Stimulated activated CD4-positive, alpha-beta T cell treated with anti-CD3 and anti-CD28 coated beads, Interleukin-2, amount 100 ng/mL, for 48 hours (primary cell): ENCODE data around the gene NAA35.
"Not testable (repeated sequence)": the region's sequence is repeated elsewhere in the genome, so short reads cannot be mapped to it uniquely, and the experiment has no call there.

ENCODE experiments used
- DNase-seq, 2 donors: peaks; one replicate each; pipeline ENCODE4 v3.0.0-alpha.2; 2020

NAA35 gene

DNA sequence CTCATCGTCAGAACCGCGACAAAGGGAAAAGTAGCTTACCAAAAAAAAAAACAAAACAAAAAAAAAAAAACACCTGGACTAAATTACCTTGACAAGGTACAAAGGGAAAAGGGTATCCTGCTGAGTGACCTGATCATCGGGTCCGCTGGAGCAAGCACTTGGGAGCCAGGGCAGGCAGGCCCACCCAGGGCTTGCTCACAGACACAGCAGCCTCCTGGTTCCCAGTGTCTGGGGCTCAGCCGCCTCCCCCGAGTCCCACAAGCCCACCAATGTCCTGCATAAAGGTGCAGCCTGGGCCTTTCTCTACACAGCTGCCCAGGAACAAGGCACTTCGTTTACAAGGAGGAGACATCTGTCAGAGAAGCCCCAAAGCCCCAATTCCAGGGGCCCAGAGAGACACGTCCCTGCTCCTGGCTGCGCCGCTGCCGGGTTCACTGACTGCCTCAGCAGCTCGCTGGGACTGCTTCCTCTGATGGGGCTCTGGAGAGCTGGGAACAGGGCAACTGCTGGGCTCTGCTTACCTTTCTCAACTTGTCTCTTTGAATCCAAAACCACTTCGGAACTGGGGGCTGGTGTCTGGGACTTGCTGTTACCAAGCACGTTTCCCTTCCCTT lies 95.0 kb downstream of the NAA35 start:
- DNase-seq, result no peak

DNA sequence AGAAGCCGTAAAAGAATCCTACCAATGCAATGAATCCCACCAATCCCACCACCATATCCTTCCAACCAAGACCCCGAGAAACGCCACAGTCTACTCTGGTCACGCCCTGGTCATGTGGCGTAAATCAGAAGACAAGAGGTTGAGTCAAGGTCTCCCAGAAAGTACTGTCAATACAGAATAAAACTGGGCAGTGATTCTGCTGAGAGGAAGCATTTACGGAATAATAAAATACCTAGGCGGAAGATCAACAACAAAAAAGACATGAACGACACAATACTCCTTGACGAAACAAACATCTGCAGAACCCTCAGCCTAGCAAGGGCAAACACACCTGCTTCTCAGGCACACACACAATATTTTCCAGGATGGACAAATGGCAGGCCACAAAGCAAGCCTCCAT lies 95.6 kb downstream of the NAA35 start:
- no peak for DNase-seq

DNA sequence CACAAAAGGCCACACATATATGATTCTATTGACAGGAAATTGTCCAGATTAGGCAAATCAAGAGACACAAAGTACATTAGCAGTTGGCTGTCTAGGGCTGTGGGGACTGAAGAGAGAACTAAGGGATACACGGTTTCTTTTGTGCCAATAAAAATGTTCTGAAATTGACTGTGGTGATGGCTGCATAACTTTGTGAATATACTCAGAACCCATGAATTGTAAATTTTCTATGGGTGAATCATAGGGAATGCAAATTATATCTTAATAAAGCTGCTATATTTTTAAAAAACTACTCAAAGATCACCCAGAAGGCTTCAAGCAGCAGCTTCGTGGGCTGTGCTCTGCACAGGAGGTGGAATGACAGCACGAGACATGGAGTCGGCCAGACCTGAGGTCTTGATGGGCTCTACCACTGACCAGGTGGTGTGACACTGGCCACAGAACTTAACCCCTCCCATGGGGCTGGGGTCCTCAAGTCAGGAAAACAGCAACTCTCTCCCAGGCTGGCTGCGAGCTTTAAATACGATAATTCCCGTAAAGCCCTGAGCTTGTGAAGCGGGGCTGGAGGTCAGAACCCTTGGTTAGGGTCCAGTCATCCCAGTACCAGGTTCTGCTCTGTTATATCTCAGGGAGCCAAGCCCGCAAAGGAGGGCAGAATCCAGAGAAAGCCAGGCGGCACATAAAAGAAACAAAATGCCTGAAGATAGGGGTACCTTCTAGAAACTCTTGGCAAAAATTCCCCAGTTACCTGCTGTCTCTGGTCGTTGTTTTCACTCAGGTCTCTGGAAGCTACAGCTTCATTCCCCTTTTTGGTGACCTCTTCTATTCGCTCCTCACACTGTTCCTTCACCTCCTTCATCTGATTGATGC lies 99.3 kb downstream of the NAA35 start:
- DNase-seq, result no peak

DNA sequence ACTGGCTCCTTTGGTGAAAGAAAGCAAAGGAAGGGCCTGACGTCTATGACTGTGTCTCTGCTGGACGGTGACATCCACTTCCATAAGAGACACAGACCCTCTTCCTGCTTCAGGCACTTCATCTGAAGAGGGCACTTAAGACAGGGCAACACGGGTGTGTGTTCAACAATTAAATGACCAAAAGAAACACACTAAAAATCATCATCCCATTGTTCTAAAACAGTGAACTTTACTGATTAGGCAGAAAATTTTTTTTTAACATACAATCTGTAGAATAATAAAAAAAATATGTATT lies 99.9 kb downstream of the NAA35 start:
- DNase-seq, result no peak

DNA sequence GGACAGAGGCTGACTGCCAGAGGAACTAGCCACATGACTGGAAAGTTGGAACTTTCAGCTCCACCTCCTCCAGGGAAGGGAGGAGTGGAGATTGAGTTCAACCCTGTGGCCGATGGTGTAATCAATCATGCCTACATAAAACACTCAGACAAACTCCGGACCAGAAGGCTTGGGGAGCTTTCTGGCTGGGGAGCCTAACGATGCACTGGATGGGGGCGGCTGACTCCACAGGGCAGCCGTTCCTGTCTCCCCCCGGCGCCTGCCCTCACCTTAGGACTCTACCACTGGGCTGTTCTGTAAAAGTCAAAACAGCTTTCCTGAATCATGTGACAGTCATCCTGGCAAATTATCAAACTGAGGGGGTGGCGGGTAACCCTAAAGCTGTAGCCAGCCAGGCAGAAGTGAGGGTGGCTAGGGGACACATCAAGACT lies 100.4 kb downstream of the NAA35 start:
- DNase-seq, result no peak

DNA sequence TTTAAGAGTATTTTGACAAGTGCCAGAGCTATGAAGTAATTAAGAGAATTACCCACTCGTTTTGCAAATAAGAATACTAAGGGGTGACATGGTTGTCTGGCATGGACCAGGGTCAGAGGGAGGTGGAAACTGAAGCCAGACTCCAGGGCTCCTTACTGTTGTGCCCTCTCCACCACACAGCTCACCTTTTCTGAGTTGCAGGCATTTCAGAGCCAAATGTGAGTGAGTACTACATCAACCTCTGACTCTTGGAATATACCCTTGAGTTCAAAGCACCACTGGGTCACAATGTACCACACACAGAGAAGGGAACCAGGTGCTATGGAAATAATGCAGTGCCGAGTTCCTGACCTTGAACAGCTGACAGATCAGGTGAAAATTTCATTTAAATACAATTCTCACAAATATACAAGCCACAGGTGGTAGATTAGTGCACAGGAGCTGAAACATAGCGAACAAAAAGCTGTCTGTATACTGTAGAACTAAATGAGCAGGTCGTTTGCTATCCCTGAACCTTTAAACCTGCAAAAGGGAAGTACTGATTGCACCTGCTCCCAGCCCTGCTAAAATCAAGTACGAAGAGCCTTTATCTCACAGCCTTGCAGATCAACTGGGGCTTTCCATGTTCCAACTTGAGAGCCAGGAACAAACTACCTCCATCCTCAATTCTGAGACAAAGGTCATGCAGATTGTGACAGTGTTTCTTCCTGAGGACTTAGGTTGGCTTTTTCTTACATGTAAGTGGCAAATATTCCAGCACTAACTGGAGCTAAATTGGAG lies 101.4 kb downstream of the NAA35 start:
- no peak for DNase-seq

DNA sequence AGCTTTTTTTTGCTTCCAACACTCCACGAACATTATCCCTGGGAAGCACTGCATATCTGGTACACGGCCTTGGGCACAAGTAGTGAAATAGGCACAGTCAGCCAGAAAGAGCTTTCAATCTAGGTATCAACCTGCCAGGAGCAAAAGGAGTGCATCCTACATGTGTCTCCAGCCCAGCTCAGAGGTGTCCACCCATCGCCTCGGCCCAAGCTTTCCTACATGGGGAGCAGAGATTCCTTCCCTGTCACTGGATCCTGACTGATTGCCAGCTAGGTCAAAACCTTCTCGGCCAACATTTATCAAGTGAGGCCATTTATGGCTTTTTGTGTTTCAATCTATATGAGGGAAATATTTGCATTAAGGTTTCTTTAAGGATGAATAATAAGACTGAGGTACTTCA lies 102.6 kb downstream of the NAA35 start:
- no peak for DNase-seq

DNA sequence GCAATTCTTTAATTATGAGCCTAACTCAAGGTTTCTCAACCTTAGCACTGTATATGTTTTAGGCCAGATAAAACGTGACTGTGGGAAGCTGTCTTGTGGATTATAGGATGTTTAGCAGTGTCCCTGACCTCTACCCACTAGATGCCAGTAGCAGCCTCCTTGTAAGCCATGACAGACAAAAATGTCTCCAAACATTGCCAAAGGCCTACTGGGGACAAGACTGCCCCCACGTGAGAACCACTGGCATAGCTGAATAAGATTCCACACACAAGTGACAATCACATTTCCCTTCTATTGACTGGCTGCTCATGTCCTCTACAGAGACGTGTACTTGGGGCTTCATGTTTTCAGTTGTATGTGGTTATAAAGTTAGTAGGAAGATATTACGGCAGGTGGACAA lies 103.1 kb downstream of the NAA35 start:
- DNase-seq, result no peak

DNA sequence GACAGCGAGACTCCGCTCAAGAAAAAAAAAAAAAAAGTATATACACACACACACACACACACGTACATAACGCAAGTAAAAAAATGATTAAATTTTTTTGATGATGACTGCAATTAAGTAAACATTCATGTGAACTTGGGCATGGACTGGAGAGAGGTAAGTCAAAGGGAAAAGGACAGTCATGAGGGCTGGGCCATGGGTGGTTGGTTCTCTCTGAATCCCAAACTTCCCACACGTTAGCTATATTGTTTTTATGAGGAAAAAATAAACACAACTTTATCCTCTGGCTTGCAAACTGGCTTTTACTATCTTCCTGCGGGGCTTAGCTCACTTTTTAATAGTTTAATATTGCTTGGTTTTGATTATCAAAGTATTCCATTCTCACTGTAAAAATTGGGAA lies 104.7 kb downstream of the NAA35 start:
- no peak for DNase-seq

DNA sequence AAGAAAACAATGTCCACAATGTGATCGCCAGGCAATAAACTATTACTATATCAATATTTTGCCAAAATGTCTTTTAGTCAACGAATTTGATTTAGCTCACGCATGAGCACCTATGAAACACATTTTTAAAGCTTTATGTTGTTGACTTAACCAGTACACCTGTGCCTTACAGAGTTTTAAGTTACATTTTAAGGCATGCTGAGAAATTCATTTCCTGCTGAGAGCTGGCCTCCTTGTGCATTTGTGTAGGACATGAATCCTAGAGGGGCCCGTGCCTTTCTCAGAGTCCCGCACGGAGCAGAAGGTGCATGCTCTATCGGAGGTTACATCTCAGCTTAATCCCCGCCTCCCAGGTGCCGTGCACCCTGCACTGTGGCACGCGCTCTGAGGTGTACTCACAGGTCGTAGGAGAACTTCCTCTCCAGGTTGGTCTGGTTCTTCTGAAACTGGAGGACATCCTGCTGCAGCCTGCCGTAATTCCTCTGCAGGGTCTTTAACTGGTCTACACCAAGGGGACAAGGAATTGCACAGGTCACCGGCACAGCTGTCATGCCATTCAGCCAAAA lies 105.2 kb downstream of the NAA35 start:
- DNase-seq, result no peak

DNA sequence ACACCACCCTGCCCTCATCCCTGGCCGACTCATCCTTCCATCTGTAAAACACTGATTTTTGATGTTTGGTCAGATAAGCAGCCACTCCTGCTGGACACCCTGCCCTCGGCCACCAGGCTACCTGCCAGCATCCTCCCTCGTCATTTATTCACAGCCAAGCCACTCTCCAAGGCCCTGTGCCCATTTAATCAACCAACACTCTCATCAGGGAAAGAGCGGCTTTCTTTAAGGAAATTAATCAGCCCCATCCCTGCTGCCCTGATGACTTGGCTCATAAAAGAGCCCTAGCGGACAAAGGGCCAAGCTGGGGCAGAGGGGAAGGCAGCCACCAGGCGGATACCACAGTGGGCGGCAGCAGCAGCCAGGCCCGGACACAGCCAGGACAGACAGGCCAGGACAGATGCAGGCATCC lies 106.0 kb downstream of the NAA35 start:
- no peak for DNase-seq

DNA sequence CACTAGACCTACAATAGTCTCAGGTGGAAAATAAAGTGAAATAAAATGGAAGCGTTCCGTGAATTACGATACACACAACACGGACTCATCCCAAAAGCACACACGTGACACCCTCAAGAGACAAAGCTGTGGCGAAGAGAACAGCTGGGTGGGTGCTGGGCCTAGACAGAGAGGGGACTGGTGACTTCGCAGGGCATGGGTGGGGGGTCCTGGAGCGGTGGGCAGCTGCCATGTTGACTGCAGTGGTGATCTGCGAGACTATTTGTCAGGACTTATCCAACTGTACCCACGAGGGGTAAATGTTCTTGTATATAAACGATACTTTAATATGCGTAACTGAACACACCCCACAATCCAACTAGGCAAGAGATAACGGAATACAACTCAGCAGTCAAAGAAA lies 106.4 kb downstream of the NAA35 start:
- DNase-seq, result no peak

DNA sequence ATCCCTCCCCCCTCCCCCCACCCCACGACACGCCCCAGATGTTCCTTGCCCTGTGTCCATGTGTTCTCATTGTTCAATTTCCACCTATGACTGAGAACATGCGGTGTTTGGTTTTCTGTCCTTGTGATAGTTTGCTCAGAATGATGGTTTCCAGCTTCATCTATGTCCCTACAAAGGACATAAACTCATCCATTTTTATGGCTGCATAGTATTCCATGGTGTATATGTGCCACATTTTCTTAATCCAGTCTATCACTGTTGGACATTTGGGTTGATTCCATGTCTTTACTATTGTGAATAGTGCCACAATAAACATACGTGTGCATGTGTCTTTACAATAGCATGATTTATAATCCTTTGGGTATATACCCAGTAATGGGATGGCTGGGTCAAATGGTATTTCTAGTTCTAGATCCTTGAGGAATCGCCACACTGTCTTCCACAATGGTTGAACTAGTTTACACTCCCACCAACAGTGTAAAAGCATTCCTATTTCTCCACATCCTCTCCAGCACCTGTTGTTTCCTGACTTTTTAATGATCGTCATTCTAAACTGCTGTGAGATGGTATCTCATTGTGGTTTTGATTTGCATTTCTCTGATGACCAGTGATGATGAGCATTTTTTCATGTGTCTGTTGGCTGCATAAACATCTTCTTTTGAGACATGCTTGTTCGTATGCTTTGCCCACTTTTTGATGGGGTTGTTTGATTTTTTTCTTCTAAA lies 107.2 kb downstream of the NAA35 start:
- DNase-seq, result not testable (repeated sequence)

DNA sequence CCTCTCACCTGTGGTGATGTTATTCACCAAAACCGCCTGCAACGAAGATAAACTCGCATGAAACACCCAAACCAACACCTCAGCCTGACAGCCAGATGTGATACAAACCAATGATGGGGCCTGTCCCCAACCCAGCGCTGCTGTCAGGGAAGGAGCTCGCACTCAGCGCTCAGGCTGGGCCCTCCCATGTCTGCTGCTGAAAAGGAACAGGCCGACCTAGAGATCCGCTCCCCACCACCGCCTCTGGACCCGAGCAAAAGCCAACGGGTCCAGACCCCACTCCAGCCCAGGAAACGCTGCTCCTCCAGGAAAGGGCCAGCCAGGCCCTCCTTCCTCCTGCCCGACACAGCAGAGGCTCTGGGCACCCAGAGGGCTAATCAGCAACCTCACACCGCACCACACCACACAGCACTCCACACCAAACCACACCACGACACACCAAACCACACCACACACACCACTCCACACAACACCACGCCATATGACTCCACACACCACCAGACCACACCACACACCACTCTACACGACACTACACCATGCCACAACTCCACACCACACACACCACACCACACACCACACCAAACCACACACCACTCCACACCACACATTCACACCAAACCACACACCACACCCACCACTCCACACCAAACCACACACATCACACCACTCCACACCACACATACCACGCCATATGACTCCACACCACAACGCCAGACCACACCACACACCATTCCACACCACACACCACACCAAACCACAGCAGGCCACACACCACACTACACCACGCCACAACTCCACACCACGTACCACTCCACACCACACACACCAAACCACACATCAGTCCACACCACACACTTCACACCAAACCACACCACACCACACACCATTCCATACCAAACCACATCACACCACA lies 111.9 kb downstream of the NAA35 start:
- no peak for DNase-seq

DNA sequence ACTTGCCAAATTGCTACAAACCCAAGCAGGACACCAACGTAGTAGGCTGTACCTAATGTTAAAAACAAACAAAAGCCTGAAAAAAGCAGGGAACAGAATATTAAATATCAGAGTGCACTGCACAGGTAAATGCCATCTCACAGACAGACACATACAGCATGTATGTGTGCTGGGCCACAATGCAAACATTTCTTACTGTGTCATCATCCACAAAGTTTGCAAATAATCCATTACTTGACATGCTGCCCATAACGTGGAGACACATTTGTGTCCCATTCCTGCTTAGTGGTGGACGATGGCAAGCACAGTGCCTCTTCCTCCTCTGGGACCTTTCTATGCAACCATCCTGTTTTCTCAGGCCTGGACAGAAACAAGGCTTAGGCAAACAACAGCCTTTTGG lies 113.7 kb downstream of the NAA35 start:
- no peak for DNase-seq

DNA sequence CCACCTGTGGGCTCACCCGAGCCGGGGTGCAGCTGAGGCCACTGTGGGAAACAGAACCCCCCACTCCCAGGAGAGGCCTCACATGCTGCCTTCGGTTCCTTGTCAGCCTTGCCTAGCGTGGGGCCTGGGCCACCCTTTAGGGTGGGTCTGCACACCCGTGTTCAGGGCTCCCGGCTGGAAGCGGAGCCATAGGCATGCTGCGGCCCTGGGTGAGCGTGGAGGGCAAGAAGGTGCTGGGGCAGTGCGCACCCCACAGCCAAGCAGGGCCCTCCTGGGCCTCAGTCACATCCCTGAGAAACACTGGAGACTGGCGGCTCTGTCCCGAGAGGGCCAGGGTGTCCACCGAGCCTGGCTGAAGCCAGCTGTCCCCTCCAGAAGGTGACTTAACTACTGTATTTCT lies 116.5 kb downstream of the NAA35 start:
- no peak for DNase-seq

DNA sequence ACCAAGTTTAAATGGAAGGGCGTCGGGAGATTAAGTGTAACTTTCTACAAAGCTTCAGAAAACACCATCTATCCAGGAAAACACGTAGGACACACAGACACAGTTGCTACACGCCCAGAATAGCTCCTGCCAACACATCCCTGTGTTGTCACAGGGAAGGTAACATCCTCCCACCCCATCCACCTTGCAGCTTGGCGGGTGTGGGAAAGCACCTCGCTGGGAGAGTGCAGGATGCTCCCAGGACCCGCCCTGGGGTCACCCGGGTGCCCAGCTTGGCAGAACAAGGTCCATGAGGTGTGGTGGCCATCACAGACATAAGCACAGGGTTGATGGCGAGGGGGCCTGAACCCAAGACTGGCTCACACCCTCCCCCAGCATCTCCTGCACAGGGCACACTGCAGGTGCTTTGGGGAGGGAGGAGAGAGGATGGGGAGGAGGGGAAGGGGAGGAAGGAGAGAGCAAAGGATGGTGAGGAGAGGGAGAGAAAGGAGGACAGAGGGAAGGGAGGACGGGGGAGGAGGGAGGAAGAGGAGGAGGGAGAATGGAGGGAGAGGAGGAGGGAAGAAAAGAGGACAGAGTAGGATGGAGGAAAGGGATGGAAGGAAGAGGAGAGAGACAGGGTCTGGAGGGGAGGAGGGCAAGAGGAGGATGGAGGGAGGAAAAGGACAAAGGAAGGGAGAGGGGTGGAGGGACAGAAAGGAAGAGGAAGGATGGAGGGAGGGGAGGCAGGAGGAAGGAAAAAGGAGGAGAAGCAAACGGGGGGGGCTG lies 121.2 kb downstream of the NAA35 start:
- DNase-seq, result no peak

DNA sequence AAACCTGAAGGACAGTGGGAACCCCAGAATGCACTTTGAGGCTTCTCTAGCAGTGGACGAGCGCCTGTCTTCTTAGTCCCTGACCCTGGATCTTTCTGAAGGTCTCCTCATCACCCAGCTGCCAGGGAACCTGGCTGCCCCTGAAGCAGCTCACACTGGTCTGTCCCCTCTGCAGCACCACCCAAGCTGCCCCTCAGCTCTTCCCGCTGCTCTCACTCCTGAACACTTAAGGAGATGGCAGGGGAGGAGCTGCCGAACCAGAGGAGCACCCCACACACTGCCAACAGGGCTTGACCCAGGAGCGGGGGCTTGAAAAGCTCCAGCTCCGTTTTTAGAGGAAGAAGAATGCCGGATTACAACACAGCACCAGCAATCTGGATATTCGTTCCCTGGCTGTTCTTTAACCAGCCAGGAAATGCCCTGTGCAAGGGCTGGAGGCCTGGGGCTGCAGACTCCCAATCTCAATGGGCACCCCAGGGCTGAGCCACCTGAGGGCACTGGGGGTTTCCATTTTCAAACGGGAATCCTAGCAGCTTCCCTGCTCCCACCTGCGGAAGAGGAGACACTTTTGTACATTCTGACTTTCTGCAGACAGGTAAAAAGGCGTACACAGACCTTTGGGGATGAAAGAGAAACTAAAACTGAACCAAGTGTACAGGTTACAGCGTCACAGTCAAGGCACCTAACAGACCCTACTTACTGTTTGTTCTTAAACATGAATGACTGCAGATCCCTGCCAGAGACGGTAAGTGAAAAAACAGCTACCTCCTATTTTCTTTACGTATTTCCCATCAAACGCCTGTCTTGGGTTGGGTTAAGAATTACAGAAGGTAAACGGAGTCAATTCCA lies 122.1 kb downstream of the NAA35 start:
- no peak for DNase-seq

DNA sequence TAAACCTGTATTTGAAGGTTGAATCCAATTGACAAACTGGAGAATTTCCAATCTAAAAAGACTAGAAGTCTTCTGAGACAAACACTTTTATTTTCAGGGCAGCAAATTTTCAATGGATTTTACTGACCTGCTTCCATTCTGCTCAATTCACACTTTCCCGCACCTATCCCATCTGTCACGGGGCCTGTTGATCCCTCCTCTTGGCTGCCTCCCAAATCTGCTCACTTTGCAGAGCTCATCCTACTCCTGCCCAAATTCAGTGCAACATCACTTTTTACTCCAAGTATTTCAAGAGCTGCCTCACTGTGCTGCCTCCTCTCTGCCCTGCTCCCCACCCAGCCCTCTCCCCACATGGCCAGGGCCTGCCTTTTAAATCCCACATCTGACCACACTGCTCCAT lies 123.3 kb downstream of the NAA35 start:
- no peak for DNase-seq

DNA sequence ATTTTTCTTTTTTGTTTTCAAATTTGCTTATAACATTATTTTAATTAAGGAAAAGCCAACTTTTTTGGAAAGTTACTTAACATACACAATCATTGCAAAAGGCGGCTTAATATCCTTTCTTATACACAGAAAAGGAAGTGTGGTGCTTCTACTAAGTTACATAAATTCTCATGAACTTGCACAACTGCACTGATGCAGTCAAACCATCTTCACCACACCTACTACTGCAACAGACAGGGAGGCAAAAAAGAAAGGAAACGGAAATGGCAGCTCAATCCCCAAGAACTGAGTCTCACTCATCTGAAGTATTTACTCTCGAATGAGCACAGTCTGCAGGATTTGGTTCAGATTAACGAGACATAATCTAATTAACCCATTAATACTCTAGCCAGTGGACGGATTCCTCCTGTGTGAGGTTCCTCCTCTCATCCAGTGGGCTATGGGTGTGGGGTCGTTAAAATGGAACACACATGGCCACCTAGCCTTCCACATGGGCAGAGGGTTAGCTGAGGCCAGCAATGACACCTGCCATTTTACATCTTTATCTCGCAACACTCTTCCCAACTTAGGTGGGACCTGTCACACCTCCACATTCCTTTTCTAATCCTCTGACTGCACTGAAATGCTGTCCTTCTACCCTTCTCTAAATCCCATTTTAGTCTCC lies 128.4 kb downstream of the NAA35 start:
- no peak for DNase-seq
